RWPE1 (cell line): Measurements from ENCODE around the gene SNAP29.
A peak's percentile ranks its signal among the peaks of the same experiment; 100 is the strongest.

Experiments used
- CTCF ChIA-PET: fragments of 350-600 bp; sonication (Branson Sonifier 250); formaldehyde crosslinking; extraction: SDS; loops from one replicate; lab custom pipeline; 2021; lab: Yijun Ruan, JAX
- POLR2A ChIA-PET: fragments of 400-600 bp; formaldehyde crosslinking; extraction: SDS; loops from one replicate; lab custom pipeline; 2020; ENCODE audit warnings: antibody characterized with exemption; ENCODE audit not compliant: low non-redundant PET; lab: Yijun Ruan, JAX
- DNase-seq: peaks from one replicate; pipeline ENCODE4 v3.0.0; 2012; ENCODE audit warnings: low spot score
- H3K27ac ChIP-seq: fragments of 450-650 bp; 2 replicates; pipeline ENCODE4 v1.5.1; 2017
- TF ChIP-seq, protein P1 (sequence below): fragments of 450-650 bp; conservative IDR thresholded peaks from 2 replicates; pipeline ENCODE4 v1.5.1; 2017; ENCODE audit warnings: low read depth, mild to moderate bottlenecking

Gene SNAP29

DNA sequence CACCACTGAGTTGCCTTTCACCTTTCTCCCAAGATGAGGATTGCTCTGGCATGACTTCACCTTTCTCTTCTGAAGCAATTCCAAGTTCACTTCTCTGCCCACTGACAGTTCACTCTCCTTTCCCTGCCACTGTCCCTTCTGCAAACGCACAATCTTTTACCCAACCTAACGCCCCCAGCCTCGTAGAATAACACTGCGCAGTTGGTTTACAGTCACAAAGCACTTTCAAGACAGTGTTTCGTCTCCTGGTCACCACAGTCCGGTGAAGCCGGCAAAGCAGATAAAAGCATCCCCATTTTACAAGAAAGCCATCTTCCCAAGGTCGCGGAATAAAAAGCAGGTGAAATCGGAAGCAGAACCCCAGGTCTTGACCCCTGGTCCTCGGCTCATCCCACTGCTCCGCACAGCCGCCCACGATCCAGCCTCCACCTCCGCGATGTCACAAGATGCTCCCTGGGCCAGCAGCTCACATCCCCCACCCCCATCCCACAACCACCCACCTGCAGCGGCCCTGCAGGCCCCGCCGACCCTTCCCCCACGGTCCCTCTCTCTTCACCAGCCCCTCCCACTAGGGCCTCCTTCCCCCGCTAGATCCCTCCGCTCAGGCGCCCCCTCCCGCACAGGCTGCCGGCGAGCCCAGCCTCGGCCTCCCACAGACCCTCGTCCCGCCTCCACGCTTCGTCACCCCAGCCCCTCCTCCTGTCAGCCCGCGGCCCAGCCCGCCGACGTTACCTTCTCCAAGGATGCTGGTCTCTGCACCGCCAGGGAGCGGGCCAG lies 781 bp upstream of the SNAP29 start:
- CTCF ChIA-PET: interaction anchor here (0.6 kb wide), 1 partner anchor 82 kb away, joined by 3 read pairs; no protein-coding TSS in a partner anchor
- POLR2A ChIA-PET: no interaction called here
- H3K27ac ChIP-seq: peak overlapping the region; percentile 84
- TF ChIP-seq, protein P1, sequence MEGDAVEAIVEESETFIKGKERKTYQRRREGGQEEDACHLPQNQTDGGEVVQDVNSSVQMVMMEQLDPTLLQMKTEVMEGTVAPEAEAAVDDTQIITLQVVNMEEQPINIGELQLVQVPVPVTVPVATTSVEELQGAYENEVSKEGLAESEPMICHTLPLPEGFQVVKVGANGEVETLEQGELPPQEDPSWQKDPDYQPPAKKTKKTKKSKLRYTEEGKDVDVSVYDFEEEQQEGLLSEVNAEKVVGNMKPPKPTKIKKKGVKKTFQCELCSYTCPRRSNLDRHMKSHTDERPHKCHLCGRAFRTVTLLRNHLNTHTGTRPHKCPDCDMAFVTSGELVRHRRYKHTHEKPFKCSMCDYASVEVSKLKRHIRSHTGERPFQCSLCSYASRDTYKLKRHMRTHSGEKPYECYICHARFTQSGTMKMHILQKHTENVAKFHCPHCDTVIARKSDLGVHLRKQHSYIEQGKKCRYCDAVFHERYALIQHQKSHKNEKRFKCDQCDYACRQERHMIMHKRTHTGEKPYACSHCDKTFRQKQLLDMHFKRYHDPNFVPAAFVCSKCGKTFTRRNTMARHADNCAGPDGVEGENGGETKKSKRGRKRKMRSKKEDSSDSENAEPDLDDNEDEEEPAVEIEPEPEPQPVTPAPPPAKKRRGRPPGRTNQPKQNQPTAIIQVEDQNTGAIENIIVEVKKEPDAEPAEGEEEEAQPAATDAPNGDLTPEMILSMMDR: no peak
- peak; percentile 50 for DNase-seq

DNA sequence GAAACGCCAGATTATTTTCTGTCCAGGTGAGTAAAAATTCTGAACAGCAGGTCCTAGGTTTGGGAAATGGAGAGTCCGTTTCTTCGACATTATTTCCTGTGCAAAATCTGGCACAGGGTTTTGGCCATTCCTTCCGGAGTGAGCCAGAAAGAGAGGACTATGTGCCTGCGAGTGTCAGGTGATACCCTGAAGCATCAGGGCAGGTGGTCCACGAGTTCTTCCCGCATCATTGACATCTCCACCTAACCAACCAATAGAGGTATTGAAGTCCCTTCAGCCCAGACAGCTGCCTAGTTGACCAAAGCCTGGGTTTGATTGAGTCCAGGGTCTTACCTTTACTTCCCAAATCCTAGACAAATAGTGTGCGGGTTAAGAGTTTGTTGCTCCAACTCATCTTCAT lies 808 bp downstream of the SNAP29 start:
- H3K27ac ChIP-seq: peak overlapping the region; percentile 84
- no peak for DNase-seq
- ChIA-PET CTCF (no interaction called here), POLR2A (interaction anchor here (0.7 kb wide), 1 partner anchor 8 kb away, joined by 3 read pairs; no protein-coding TSS in a partner anchor)
- TF ChIP-seq, protein P1: no peak

DNA sequence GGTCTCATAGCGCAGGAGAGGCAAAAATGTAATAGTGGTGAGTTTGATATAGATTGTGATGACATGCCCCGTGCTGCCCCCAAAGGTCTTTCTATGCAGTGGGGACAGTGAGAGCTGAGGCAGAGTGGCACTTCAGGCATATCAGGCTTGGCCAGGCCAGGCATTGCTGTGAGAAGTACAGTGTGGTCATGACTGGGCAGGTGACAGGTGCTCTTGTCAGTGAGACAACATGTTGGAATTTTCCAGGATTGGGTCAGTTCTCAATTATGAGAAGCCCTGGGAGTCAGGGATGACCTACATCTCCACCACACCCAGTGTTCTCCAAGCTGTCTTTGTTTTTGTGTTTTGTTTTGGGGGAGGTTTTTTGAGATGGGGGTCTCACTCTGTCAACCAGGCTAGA lies 3.7 kb downstream of the SNAP29 start:
- ChIA-PET CTCF (no interaction called here), POLR2A (no interaction called here)
- DNase-seq: no peak
- no peak overlapping the region for H3K27ac ChIP-seq
- TF ChIP-seq, protein P1: no peak

DNA sequence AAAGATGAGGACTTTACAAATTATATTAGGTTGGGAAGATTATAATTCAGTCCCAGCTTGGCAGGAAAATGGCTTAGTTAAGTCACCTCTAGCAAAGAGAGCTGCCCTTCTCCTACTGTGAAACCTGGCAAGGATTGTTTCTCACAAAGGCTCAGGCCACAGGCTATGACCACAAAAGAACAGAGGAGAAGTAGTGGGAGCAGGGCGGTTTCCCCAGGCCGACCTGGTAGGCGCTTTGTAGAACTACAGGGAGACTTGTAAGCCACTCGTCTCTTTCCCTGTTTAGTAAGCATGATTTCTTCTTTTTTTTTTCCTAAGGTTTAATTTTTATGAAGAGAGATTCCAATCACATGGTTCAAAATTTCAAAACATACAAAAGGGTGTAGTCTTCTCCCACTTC lies 4.6 kb downstream of the SNAP29 start:
- DNase-seq: no peak
- POLR2A ChIA-PET: no interaction called here
- CTCF ChIA-PET: no interaction called here
- TF ChIP-seq, protein P1: no peak
- H3K27ac ChIP-seq: no peak overlapping the region

DNA sequence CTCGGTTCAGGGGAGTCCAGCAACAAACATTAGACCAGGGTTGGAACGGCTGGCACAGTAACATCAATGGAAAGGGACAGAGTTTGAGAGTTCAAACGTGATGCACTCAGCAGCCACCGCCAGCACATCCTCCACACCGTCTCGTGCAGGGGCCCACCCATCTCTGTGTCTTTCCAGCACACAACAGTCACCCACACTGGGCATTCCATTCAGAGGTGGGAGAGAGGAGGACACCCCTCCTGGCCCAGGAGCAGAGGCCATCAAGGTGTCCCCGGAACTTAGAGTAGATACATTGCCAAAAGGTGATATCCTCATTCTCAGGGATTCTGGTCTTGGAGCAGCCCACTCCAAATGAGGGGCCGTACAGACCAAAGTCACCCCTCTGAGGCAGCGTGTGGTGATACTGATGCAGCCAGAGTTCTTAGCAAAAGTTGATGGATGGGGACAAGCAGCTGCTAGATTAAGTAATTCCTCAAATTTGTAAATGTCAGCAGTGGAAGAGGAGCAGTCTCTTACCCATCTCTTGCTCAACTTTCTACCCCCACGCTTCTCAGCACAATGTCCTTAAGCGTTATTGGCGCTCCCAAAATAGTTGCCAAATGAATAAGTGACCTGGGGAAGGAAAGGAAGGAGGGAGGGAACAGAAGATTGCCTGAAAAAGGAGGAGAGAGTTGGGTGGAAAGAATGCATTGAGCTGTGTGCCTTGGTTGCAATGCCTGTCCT lies 5.5 kb downstream of the SNAP29 start:
- ChIA-PET POLR2A (no interaction called here), CTCF (interaction anchor here (0.6 kb wide), 1 partner anchor 853 kb away, joined by 3 read pairs; no protein-coding TSS in a partner anchor)
- DNase-seq: no peak
- TF ChIP-seq, protein P1: no peak
- no peak overlapping the region for H3K27ac ChIP-seq

DNA sequence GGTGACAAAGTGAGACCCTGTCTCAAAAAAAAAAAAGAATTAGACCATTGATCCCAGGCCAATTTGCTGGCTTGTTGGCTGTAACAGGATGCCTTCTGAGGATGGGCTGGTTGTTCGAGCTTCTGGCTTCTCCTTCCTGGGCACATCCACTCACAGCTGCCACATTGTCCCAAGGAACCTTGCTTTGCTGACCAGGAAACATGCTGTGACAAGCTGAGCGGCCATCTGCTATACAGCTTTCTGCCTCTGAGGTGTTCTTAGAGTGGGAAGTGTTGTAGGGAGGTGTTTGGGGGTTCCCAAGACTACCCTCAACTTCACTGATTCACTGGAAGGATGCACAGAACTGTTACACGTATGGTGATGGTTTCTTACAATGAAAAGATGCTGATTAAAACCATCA lies 6.5 kb downstream of the SNAP29 start:
- TF ChIP-seq, protein P1: no peak
- CTCF ChIA-PET: no interaction called here
- POLR2A ChIA-PET: no interaction called here
- H3K27ac ChIP-seq: no peak overlapping the region
- no peak for DNase-seq
